CD4-positive, alpha-beta memory T cell (primary cell): ENCODE data around the gene CNST. TPM values are rescaled to one million over a fixed set of nuclear protein-coding genes. Genes with fewer than 3 reads are reported as not detected.

ENCODE experiments used
- CTCF ChIA-PET: fragments of 350-600 bp; sonication (Branson Sonifier 250); formaldehyde crosslinking; loops from one replicate; lab custom pipeline; 2021; ENCODE audit warnings: inconsistent platforms; ENCODE audit not compliant: partially characterized antibody; lab: Charles Lee
- POLR2A ChIA-PET: fragments of 350-600 bp; sonication (Branson Sonifier 250); formaldehyde crosslinking; loops from one replicate; lab custom pipeline; 2021; ENCODE audit not compliant: partially characterized antibody; lab: Charles Lee
- DNase-seq, 5 donors: peaks; one replicate each; pipeline versions ENCODE4 v3.0.0 to v3.0.0-alpha.2; 2020 to 2022; ENCODE audit warnings: mixed read lengths in 1 of 5
- H3K27ac ChIP-seq: one replicate; pipeline ENCODE4 v1.7.0; 2013; ENCODE audit warnings: low read depth, low read length
- H3K27me3 ChIP-seq: 2 replicates; pipeline ENCODE4 v1.7.0; 2013; ENCODE audit warnings: mild to moderate bottlenecking, low read length, moderate library complexity; ENCODE audit not compliant: insufficient read depth
- H3K36me3 ChIP-seq: 2 replicates; pipeline ENCODE4 v1.7.0; 2013; ENCODE audit warnings: mild to moderate bottlenecking, low read length, moderate library complexity; ENCODE audit not compliant: insufficient read depth
- H3K4me1 ChIP-seq: 2 replicates; pipeline ENCODE4 v1.7.0; 2013; ENCODE audit warnings: mild to moderate bottlenecking, low read length, moderate library complexity; ENCODE audit not compliant: insufficient read depth
- H3K4me3 ChIP-seq, 2 donors: one replicate each; pipeline ENCODE4 v1.7.0; 2013; ENCODE audit warnings: low read length in 2 of 2, mild to moderate bottlenecking in 1 of 2
- H3K9me3 ChIP-seq, 2 donors: one replicate each; pipeline ENCODE4 v1.7.0; 2013; ENCODE audit warnings: low read length in 2 of 2, control low read depth in 1 of 2; ENCODE audit not compliant: control insufficient read depth in 1 of 2
- H3K27ac Mint-ChIP-seq, 7 donors: one replicate each; pipeline ENCODE4 v1.8.0; 2020 to 2021; ENCODE audit warnings: mixed read lengths in 7 of 7, mild to moderate bottlenecking in 6 of 7, inconsistent platforms in 3 of 7, moderate library complexity in 3 of 7
- H3K27me3 Mint-ChIP-seq, 2 donors: one replicate each; pipeline ENCODE4 v1.8.0; 2020 to 2021; ENCODE audit warnings: mixed read lengths in 2 of 2
- H3K36me3 Mint-ChIP-seq, 2 donors: one replicate each; pipeline ENCODE4 v1.8.0; 2020 to 2021; ENCODE audit warnings: mixed read lengths in 2 of 2, inconsistent platforms in 1 of 2, mild to moderate bottlenecking in 1 of 2
- H3K4me1 Mint-ChIP-seq, 4 donors: one replicate each; pipeline ENCODE4 v1.8.0; 2020 to 2021; ENCODE audit warnings: mixed read lengths in 4 of 4, mild to moderate bottlenecking in 1 of 4
- H3K4me3 Mint-ChIP-seq, 8 donors: one replicate each; pipeline ENCODE4 v1.8.0; 2020 to 2021; ENCODE audit warnings: mixed read lengths in 8 of 8, mild to moderate bottlenecking in 7 of 8, moderate library complexity in 6 of 8, inconsistent platforms in 3 of 8
- H3K9me3 Mint-ChIP-seq, 8 donors: one replicate each; pipeline ENCODE4 v1.8.0; 2020 to 2021; ENCODE audit warnings: mixed read lengths in 8 of 8, mild to moderate bottlenecking in 5 of 8, inconsistent platforms in 3 of 8, moderate library complexity in 1 of 8
- intact Hi-C: fragments of 100-400 bp; cut with micrococcal nuclease; formaldehyde crosslinking; loops from one replicate; pipeline ENCODE4 v1.15.1; 2023
- polyA plus RNA-seq, 2 donors: library from polyadenylated mRNA; unstranded; fragments of 300-500 nt; fragmentation: Illumina TruSeq; gene quantifications; one replicate each; pipeline ENCODE4 v1.2.3, GENCODE V29; 2021
- total RNA-seq, 2 experiments: library from RNA; stranded (reverse); gene quantifications; one replicate each; pipeline ENCODE4 v1.2.3, GENCODE V29; 2021

The CNST gene
- total and polyA plus RNA-seq, 4 experiments from 2014 or later, result 36.2 to 103 (median 78.1) TPM

DNA sequence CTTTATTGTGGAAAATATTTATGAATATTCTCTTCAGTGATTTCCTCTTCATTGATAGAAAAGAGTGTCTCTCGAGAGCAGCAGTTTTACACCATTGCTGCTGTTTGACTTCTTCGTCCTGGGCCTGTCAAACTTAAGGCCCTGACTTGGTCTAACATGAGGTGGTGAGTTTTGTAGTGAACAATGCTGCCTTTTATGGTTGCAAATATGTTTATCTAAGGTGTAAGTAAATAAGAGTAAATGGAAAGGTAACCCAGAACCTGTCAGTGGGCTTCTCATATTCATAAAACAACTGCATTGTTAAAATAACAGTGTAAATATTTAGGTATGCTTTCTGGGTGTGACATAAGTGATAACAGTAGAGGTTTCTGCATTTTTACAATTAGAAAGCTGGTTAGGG is 95.2 kb downstream of the CNST start:
- no peaks in the 10 kb centered on the region for H3K27me3 Mint-ChIP-seq
- Histone ChIP-seq H3K4me1 (no peaks in the 10 kb centered on the region), H3K4me3 (no peak overlapping the region), H3K27ac (no peak overlapping the region), H3K27me3 (no peaks in the 10 kb centered on the region), H3K36me3 (peaks cover 29% of the 10 kb centered on the region), H3K9me3 (no peaks in the 10 kb centered on the region)
- peaks cover 42 to 65% of the 10 kb centered on the region in 2 donors for H3K36me3 Mint-ChIP-seq
- DNase-seq, result no peak
- ChIA-PET CTCF (no interaction called here), POLR2A (no interaction called here)
- no peak overlapping the region for H3K27ac Mint-ChIP-seq
- intact Hi-C loops, result no loop called here
- no peaks in the 10 kb centered on the region for H3K9me3 Mint-ChIP-seq
- H3K4me3 Mint-ChIP-seq, result no peak overlapping the region
- peaks cover 0 to 4% (median 3%) of the 10 kb centered on the region in 4 donors for H3K4me1 Mint-ChIP-seq

DNA sequence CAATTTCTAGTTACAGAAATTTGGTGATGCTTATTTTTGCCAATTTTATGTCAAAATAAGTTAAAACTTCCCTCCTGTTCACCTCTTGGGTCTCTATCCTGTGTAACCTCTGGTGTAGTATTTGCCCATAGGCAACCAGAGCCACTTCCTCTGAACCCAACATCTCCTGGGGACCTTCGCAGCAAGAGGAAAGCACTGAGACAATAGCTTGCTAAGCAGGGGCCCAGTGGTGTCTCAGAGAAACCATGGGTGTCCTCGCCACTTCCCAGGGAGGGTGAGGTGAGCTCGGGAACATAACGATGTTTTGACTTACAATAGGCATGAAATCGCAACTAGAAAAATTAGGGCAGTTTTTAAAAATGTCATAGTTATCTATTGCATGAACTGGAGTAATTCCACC is 101.5 kb downstream of the CNST start:
- CTCF ChIA-PET, result interaction anchor here (1.0 kb wide), 1 partner anchor 8 kb away, joined by 5 read pairs; no protein-coding TSS in a partner anchor
- H3K27ac Mint-ChIP-seq, result no peak overlapping the region
- no peaks in the 10 kb centered on the region for H3K9me3 Mint-ChIP-seq

DNA sequence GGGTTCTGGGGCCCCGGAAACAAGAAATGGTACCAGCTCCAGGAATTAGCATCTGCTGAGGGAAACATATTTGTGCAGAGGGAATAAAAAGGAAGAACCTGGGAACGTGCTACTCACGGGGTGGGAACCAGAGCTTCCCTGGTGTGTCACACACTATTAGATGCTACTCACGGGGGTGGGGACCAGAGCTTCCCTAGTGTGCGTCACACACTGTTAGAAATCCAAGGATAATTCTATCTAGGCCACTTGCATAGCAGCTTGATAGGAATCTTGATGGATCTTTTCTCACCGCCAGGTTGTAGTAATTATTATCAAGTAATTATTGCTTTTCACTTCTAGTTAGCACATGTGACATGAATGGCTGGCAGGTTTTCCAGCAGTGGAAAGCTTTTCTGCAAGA is 103.4 kb downstream of the CNST start:
- Mint-ChIP-seq H3K36me3 (peaks cover 55 to 57% of the 10 kb centered on the region in 2 donors), H3K4me1 (peaks cover 0 to 3% (median 0%) of the 10 kb centered on the region in 4 donors), H3K4me3 (no peak overlapping the region), H3K27me3 (no peaks in the 10 kb centered on the region), H3K9me3 (peaks cover 0 to 2% (median 0%) of the 10 kb centered on the region in 8 donors), H3K27ac (peak overlapping the region in 1 of 7 donors; percentile 30)
- no peak overlapping the region for H3K4me3 ChIP-seq
- intact Hi-C loops, result no loop called here
- POLR2A ChIA-PET, result no interaction called here
- no peaks in the 10 kb centered on the region for H3K27me3 ChIP-seq
- peaks cover 34% of the 10 kb centered on the region for H3K36me3 ChIP-seq
- no peaks in the 10 kb centered on the region for H3K4me1 ChIP-seq
- CTCF ChIA-PET, result interaction anchor here (0.9 kb wide), 1 partner anchor 11 kb away, joined by 3 read pairs; no protein-coding TSS in a partner anchor
- H3K9me3 ChIP-seq, result no peaks in the 10 kb centered on the region
- no peak for DNase-seq
- H3K27ac ChIP-seq, result no peak overlapping the region

More for the DNA sequence above, 101.5 kb downstream of the CNST start:
- peaks cover 49 to 58% of the 10 kb centered on the region in 2 donors for H3K36me3 Mint-ChIP-seq
- DNase-seq, result no peak
- no peaks in the 10 kb centered on the region for H3K9me3 ChIP-seq
- H3K4me1 Mint-ChIP-seq, result peaks cover 0 to 3% (median 0%) of the 10 kb centered on the region in 4 donors
- no peaks in the 10 kb centered on the region for H3K27me3 Mint-ChIP-seq
- intact Hi-C loops, result no loop called here
- no peak overlapping the region for H3K4me3 ChIP-seq
- no peaks in the 10 kb centered on the region for H3K4me1 ChIP-seq
- H3K27ac ChIP-seq, result no peak overlapping the region
- no peak overlapping the region for H3K4me3 Mint-ChIP-seq
- no peaks in the 10 kb centered on the region for H3K27me3 ChIP-seq
- peaks cover 34% of the 10 kb centered on the region for H3K36me3 ChIP-seq
- POLR2A ChIA-PET, result no interaction called here

DNA sequence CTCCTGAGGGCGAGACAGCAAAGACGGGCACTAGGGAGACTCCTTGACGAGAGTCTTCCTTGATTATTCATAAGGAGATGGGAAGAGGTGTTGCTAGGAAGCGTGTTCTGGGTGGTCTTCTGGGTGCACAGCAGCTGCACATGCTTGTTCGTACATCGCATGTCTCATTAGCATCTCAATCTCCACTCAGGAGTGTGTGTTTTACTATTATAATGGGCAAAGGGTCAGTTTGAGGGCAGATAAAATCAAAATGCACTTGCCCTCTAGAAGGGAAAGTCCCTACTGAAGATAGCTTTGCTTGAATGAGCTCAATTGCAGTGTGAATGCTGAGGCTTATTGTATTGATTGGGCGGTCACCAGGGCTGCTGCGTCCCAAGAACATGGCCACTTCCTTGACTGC is 107.8 kb downstream of the CNST start:
- no peaks in the 10 kb centered on the region for H3K27me3 Mint-ChIP-seq
- Histone ChIP-seq H3K4me3 (no peak overlapping the region), H3K36me3 (peaks cover 5% of the 10 kb centered on the region), H3K9me3 (no peaks in the 10 kb centered on the region), H3K4me1 (no peaks in the 10 kb centered on the region), H3K27me3 (no peaks in the 10 kb centered on the region), H3K27ac (no peak overlapping the region)
- no peak overlapping the region for H3K4me3 Mint-ChIP-seq
- ChIA-PET POLR2A (no interaction called here), CTCF (no interaction called here)
- peaks cover 24 to 27% of the 10 kb centered on the region in 2 donors for H3K36me3 Mint-ChIP-seq
- no peak for DNase-seq
- H3K27ac Mint-ChIP-seq, result no peak overlapping the region
- H3K9me3 Mint-ChIP-seq, result peaks cover 0 to 3% (median 0%) of the 10 kb centered on the region in 8 donors
- H3K4me1 Mint-ChIP-seq, result no peaks in the 10 kb centered on the region
- intact Hi-C loops, result no loop called here

DNA sequence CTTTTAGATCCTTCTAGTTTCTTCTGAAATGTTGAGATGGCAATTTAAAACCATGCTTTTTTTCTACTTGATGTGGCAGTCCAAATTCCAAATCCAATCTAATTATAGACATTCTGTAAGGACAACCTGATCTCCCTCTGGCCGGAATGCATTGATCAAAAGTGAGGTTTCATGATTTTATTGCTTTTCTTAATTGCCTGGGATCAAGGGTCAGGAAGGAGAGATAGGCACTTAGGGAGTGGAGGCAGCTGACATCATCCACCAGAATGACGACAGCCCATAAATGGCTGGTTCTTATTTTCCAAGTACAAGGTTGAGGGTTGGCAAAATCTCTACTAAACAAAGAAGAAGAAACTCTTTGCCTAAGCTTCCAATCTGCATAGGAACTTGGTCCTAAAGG is 111.6 kb downstream of the CNST start:
- Histone ChIP-seq H3K9me3 (no peaks in the 10 kb centered on the region), H3K4me1 (no peaks in the 10 kb centered on the region), H3K27me3 (no peaks in the 10 kb centered on the region), H3K4me3 (no peak overlapping the region), H3K27ac (no peak overlapping the region), H3K36me3 (no peaks in the 10 kb centered on the region)
- H3K9me3 Mint-ChIP-seq, result peaks cover 0 to 3% (median 0%) of the 10 kb centered on the region in 8 donors
- H3K27ac Mint-ChIP-seq, result peak overlapping the region in 1 of 7 donors; percentile 45
- no peak for DNase-seq
- H3K4me1 Mint-ChIP-seq, result no peaks in the 10 kb centered on the region
- intact Hi-C loops, result no loop called here
- H3K4me3 Mint-ChIP-seq, result no peak overlapping the region
- H3K27me3 Mint-ChIP-seq, result no peaks in the 10 kb centered on the region
- ChIA-PET CTCF (no interaction called here), POLR2A (no interaction called here)
- H3K36me3 Mint-ChIP-seq, result peaks cover 4 to 11% of the 10 kb centered on the region in 2 donors

DNA sequence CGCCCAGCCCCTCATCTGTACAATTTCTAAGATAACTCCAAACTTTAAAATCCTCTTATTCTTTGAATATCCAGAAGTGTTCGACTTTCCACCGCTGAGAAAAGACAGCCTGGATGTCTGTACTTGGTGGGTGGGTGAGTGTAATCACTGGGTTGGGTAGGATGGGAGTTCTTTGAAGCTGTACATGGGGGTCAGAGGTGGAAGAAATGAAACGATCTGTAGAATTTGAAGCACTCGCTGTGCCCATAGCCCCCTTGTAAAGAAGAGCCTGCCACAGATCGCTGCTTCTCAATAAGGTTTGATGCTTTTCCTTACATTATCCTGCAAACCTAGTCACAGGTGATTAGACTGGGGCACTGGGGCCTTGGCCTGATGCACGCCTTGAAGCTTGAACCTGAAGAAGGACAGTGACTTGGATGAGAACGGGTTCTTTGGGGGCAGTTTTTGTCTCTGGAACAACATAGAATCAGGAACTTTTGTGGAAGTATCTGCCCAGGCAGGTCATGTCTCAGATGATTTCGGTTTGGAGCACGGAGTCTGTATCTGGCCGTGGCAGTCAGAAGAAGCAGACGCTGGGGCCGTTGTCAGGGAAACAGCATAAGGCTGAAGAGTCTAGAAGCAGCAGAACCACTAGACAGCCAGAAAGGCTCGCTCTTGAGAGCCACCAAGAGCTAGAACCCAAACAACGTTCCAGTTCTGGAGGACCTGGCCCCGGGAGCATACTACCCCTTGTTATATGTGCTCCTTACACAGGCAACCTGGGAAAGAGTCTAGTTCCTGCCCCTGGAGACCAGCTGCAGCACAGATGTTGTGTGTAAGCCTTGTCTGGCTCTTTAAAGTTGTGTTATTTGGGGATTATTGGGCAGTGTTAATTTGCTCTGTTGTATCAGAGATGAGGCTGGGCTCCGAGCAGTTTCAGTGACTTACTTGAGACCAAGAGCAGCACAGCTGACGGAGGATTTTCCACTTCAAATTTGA is 112.8 kb downstream of the CNST start:
- Mint-ChIP-seq H3K9me3 (peaks cover 0 to 3% (median 0%) of the 10 kb centered on the region in 8 donors), H3K4me1 (no peaks in the 10 kb centered on the region)

DNA sequence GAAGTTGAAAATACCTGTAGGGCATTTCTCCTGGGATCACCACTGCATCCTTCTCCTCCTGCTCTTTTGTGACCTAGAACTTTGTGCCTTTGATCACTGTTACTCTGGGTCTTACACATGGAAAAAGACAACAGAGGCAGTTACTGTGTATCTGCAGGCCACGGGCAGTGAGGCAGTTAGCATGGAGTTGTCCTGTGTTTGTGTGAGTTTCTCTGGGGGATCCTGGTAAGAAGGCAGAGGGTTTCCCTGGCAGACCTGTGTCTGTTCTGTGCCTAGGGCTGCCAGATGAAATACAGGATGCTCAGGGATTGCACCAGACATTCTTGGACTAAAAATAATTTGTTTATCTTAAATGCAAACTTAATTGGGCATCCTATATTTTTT is 113.5 kb downstream of the CNST start:
- POLR2A ChIA-PET, result no interaction called here
- H3K36me3 Mint-ChIP-seq, result peaks cover 0 to 12% of the 10 kb centered on the region in 2 donors
- peaks cover 0 to 3% (median 0%) of the 10 kb centered on the region in 8 donors for H3K9me3 Mint-ChIP-seq
- Histone ChIP-seq H3K36me3 (no peaks in the 10 kb centered on the region), H3K27ac (no peak overlapping the region), H3K4me3 (no peak overlapping the region), H3K9me3 (no peaks in the 10 kb centered on the region), H3K27me3 (no peaks in the 10 kb centered on the region), H3K4me1 (no peaks in the 10 kb centered on the region)
- H3K4me3 Mint-ChIP-seq, result no peak overlapping the region
- CTCF ChIA-PET, result no interaction called here
- intact Hi-C loops, result no loop called here
- DNase-seq, result no peak
- H3K27ac Mint-ChIP-seq, result peak overlapping the region in 1 of 7 donors; percentile 59
- no peaks in the 10 kb centered on the region for H3K27me3 Mint-ChIP-seq
- H3K4me1 Mint-ChIP-seq, result no peaks in the 10 kb centered on the region

More for the DNA sequence above, 112.8 kb downstream of the CNST start:
- CTCF ChIA-PET, result no interaction called here
- H3K4me3 ChIP-seq, result no peak overlapping the region
- POLR2A ChIA-PET, result no interaction called here
- peak overlapping the region in 1 of 7 donors; percentile 59 for H3K27ac Mint-ChIP-seq
- no peaks in the 10 kb centered on the region for H3K27me3 ChIP-seq
- intact Hi-C loops, result no loop called here
- H3K36me3 ChIP-seq, result no peaks in the 10 kb centered on the region
- H3K4me3 Mint-ChIP-seq, result no peak overlapping the region
- no peaks in the 10 kb centered on the region for H3K9me3 ChIP-seq
- H3K4me1 ChIP-seq, result no peaks in the 10 kb centered on the region
- no peak overlapping the region for H3K27ac ChIP-seq
- no peaks in the 10 kb centered on the region for H3K27me3 Mint-ChIP-seq
- peaks cover 0 to 6% of the 10 kb centered on the region in 2 donors for H3K36me3 Mint-ChIP-seq
- no peak for DNase-seq
